ENCODE measurements around the gene CCDC182. TPM values are rescaled to one million over a fixed set of nuclear protein-coding genes. Genes with fewer than 3 reads are reported as not detected.

The CCDC182 gene
- total and polyA plus RNA-seq, 2 of the 13 experiments (the other 11 are each of a cell fraction or from before 2014, with no cell fraction given), result not detected

DNA sequence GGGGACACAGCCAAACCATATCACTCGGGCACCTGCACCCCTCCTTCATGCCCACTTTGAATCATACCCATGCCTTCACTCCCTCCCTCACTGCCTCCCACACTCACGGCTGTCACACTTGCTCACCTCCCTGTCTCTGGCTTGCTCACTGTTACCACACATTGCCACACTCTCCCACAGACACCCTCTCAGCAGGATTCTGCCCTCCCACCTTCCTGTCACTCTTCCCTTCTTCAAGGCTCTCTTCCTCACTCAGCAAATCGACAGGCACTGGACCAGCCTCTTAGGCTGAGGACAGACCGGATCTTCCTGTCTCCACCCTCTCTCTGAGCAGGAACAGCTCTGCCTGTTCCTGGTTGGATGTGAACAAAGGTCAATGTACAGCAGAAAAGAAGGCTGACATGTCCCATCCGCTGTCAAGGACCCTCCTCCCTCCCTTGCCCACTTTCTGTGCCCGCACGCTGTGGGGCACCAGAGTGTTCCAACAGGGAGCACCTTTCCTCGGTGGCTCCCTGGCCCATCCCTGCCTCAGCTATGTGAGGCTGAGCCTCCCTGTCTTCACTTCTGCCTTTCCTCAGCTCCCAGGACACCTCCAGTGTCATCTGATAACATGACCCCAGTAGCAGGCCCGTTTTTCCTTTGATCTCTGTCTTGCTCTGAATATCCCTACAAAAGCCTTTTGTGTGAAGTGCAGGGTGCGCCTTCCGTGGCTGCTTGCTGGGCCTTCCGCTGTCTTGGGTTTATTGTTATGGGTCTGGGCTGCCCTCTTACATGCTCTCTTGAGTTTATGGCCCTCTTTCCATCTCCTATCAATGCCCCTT lies 47.0 kb downstream of the CCDC182 start:
- H3K4me3 ChIP-seq (replicated peaks in 1 of 3; ENCODE audit: insufficient read depth in 1 of 3, low read depth in 2 of 3, low read length in 3 of 3), result peak overlapping the region; percentile 3 to 62 (median 26); a peak in 5 of 6 replicates
- H3K4me1 ChIP-seq (ENCODE audit: insufficient read depth, low read length), result peaks cover 24% of the 10 kb centered on the region
- ATAC-seq (peak; percentile 88), DNase-seq (ENCODE audit: low spot score) (peak; percentile 59), FAIRE-seq (peak; percentile 85)
- H3K9ac ChIP-seq (ENCODE audit: insufficient read depth, low read depth, low read length), result no peak overlapping the region
- 15% methylated on average over 12 of the region's 12 CpGs for WGBS (ENCODE audit: low lambda C conversion rate)
- ChIA-PET POLR2A (interaction anchor here (0.6 to 1.0 kb wide), 3 partner anchors 10 to 258 kb away, joined by 3 read pairs; no protein-coding TSS in a partner anchor), CTCF (ENCODE audit: low intra/inter-chr PET ratio, low total read pairs) (no interaction called here)
- in situ Hi-C loops (cut with HindIII; ENCODE audit: extremely low pct_ligation_motif_present, low pct_unique_long_range_greater_than_20kb) (no loop called here), intact Hi-C loops (cut with micrococcal nuclease; ENCODE audit: unreplicated experiment) (no loop called here)
- no TSS peak for BruUV-seq (replicated peaks)
- no peaks in the 10 kb centered on the region for H4K20me1 ChIP-seq (ENCODE audit: insufficient read depth, low read length)
- H3K9me3 ChIP-seq (ENCODE audit: low read length), result no peaks in the 10 kb centered on the region
- peak overlapping the region; percentile 65 for H2AFZ ChIP-seq (ENCODE audit: low read length)
- H3K27ac ChIP-seq (ENCODE audit: extremely low read length, insufficient read depth, low read length), result no peak overlapping the region
- H3K27me3 ChIP-seq (ENCODE audit: control insufficient read depth in 1 of 2, insufficient read depth in 2 of 2, low read length in 2 of 2), result no peaks in the 10 kb centered on the region
- H3K36me3 ChIP-seq (replicated peaks in 1 of 2; ENCODE audit: control insufficient read depth in 1 of 2, insufficient read depth in 2 of 2, low read length in 2 of 2), result no peaks in the 10 kb centered on the region
- no peaks in the 10 kb centered on the region for H3K79me2 ChIP-seq (ENCODE audit: insufficient read depth, low read length)
- peak overlapping the region; percentile 76 for H3K4me2 ChIP-seq (ENCODE audit: low read depth, low read length)
- TF ChIP-seq ZBTB38 (CRISPR knock-in tag; IDR thresholded peaks at IDR 0.05) (peak; percentile 49; the same call in 1 of the 2 replicates), KDM4B (CRISPR knock-in tag; IDR thresholded peaks at IDR 0.05) (0 out of 2 replicates have a peak, but pooled peaks have one; percentile 37), PAX8 (CRISPR knock-in tag; IDR thresholded peaks at IDR 0.05; ENCODE audit: borderline replicate concordance) (peak; percentile 54; the same call in 1 of the 2 replicates), XRCC5 (optimal IDR thresholded peaks at IDR 0.05; ENCODE audit: low read length) (peak; percentile 59), MED1 (CRISPR knock-in tag; IDR thresholded peaks at IDR 0.05) (0 out of 2 replicates have a peak, but pooled peaks have one; percentile 28), PCBP1 (IDR thresholded peaks at IDR 0.05; ENCODE audit: borderline replicate concordance, low read depth, low read length) (no peak), ZMYM4 (CRISPR knock-in tag; IDR thresholded peaks at IDR 0.05) (peak; percentile 87), ZNF335 (CRISPR knock-in tag; IDR thresholded peaks at IDR 0.05) (0 out of 2 replicates have a peak, but pooled peaks have one; percentile 31), ZBTB3 (CRISPR knock-in tag; IDR thresholded peaks at IDR 0.05; ENCODE audit: borderline replicate concordance, low read depth) (no peak), ELF1 (CRISPR knock-in tag; IDR thresholded peaks at IDR 0.05) (peak; percentile 81), HES4 (CRISPR knock-in tag; IDR thresholded peaks at IDR 0.05; ENCODE audit: borderline replicate concordance) (no peak), DPF2 (CRISPR knock-in tag; IDR thresholded peaks at IDR 0.05; ENCODE audit: borderline replicate concordance, low read depth) (0 out of 2 replicates have a peak, but pooled peaks have one; percentile 56), ASH2L (IDR thresholded peaks at IDR 0.05; ENCODE audit: insufficient read length, low read depth, low read length) (peak; percentile 53), ETS1 (CRISPR knock-in tag; IDR thresholded peaks at IDR 0.05) (no peak), ZNF788 (CRISPR knock-in tag; IDR thresholded peaks at IDR 0.05; ENCODE audit: borderline replicate concordance) (peak; percentile 78; the same call in 1 of the 2 replicates), GATA4 (IDR thresholded peaks at IDR 0.05; ENCODE audit: borderline replicate concordance, low read depth) (0 out of 2 replicates have a peak, but pooled peaks have one; percentile 7), SPEN (CRISPR knock-in tag; IDR thresholded peaks at IDR 0.05; ENCODE audit: low read depth) (peak; percentile 52; the same call in 1 of the 2 replicates), NCOR1 (IDR thresholded peaks at IDR 0.05; ENCODE audit: borderline replicate concordance, low read length) (0 out of 2 replicates have a peak, but pooled peaks have one; percentile 43)
- TF ChIP-seq, protein P1, sequence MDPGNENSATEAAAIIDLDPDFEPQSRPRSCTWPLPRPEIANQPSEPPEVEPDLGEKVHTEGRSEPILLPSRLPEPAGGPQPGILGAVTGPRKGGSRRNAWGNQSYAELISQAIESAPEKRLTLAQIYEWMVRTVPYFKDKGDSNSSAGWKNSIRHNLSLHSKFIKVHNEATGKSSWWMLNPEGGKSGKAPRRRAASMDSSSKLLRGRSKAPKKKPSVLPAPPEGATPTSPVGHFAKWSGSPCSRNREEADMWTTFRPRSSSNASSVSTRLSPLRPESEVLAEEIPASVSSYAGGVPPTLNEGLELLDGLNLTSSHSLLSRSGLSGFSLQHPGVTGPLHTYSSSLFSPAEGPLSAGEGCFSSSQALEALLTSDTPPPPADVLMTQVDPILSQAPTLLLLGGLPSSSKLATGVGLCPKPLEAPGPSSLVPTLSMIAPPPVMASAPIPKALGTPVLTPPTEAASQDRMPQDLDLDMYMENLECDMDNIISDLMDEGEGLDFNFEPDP (CRISPR knock-in tag; conservative IDR thresholded peaks at IDR 0.05), result 0 out of 2 replicates have a peak, but pooled peaks have one; percentile 69
- TF ChIP-seq, protein P2, sequence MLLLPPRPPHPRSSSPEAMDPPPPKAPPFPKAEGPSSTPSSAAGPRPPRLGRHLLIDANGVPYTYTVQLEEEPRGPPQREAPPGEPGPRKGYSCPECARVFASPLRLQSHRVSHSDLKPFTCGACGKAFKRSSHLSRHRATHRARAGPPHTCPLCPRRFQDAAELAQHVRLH (CRISPR knock-in tag; IDR thresholded peaks at IDR 0.05; ENCODE audit: borderline replicate concordance, low read depth), result peak; percentile 86; the same call in 1 of the 2 replicates

All from HepG2 (cell line).